Endothelial cell of umbilical vein (primary cell): Measurements from ENCODE around the gene BRICD5. TPM values are rescaled to one million over a fixed set of nuclear protein-coding genes. Genes with fewer than 3 reads are reported as not detected.

Experiments
- BruUV-seq: library from RNA; stranded (reverse); fragments of 400-500 nt; replicated peaks from 2 replicates; lab custom pipeline; 2021; lab: Mats Ljungman, UMichigan
- CTCF ChIA-PET: fragments of 300-600, 350-600 bp; sonication (Branson Sonifier 250); formaldehyde crosslinking; loops from one replicate; lab custom pipeline; 2021; ENCODE audit warnings: antibody characterized with exemption, inconsistent platforms; lab: Charles Lee
- POLR2A ChIA-PET: fragments of 300-600, 350-600 bp; sonication (Branson Sonifier 250); formaldehyde crosslinking; loops from one replicate; lab custom pipeline; 2021; ENCODE audit warnings: antibody characterized with exemption, inconsistent platforms; lab: Charles Lee
- DNase-seq: peaks from one replicate; pipeline ENCODE4 v3.0.0-alpha.2; 2011; ENCODE audit warnings: low read depth, low spot score
- FAIRE-seq: peaks from 2 replicates; lab custom pipeline; 2011; peaks lifted over from hg19 to GRCh38; lab: Jason Lieb, UNC
- H2AFZ ChIP-seq: 2 replicates; pipeline ENCODE4 v1.6.0; 2012; ENCODE audit warnings: low read depth, low read length, control low read depth, inconsistent platforms
- H3K27ac ChIP-seq: 2 replicates; pipeline ENCODE4 v1.5.1; 2011; ENCODE audit warnings: low read depth, mild to moderate bottlenecking, control low read depth, low read length, moderate library complexity; ENCODE audit not compliant: insufficient read depth
- H3K27me3 ChIP-seq, 2 experiments: 2 replicates each; pipeline versions ENCODE4 v1.6.0 to v1.6.1; 2011; ENCODE audit warnings: low read length in 2 of 2, mixed read lengths in 1 of 2; ENCODE audit not compliant: control insufficient read depth in 2 of 2, insufficient read depth in 2 of 2
- H3K36me3 ChIP-seq, 2 experiments: 2 replicates in 1 of 2; 3 replicates in 1 of 2; pipeline ENCODE4 v1.5.1; 2011; ENCODE audit warnings: low read length in 2 of 2, mild to moderate bottlenecking in 1 of 2, moderate library complexity in 1 of 2; ENCODE audit not compliant: control insufficient read depth in 2 of 2, insufficient read depth in 2 of 2; ENCODE audit errors: extremely low read depth in 1 of 2
- H3K4me1 ChIP-seq: 3 replicates; pipeline ENCODE4 v1.5.1; 2011; ENCODE audit warnings: mild to moderate bottlenecking, low read length; ENCODE audit not compliant: control insufficient read depth, insufficient read depth; ENCODE audit errors: extremely low read depth
- H3K4me2 ChIP-seq: 2 replicates; pipeline ENCODE4 v1.6.1; 2011; ENCODE audit warnings: low read length, control low read depth, mixed read lengths; ENCODE audit not compliant: insufficient read depth
- H3K4me3 ChIP-seq, 3 experiments: fragments of 200-600 bp in 1 of 3; sonication (generic), shearing (Covaris generic) in 1 of 3; replicated peaks in 1 of 3; 2 replicates each; pipeline ENCODE4 v1.5.1; 2011 to 2016; ENCODE audit warnings: control low read depth in 3 of 3, low read length in 3 of 3, mild to moderate bottlenecking in 2 of 3, inconsistent platforms in 1 of 3, low read depth in 1 of 3, moderate library complexity in 1 of 3; ENCODE audit not compliant: insufficient read depth in 1 of 3
- H3K79me2 ChIP-seq: 2 replicates; pipeline ENCODE4 v1.6.0; 2012; ENCODE audit warnings: low read length, inconsistent platforms; ENCODE audit not compliant: control insufficient read depth, insufficient read depth
- H3K9ac ChIP-seq: replicated peaks from 2 replicates; pipeline ENCODE3; 2011; ENCODE audit warnings: low read length, control low read depth; ENCODE audit not compliant: insufficient read depth; ENCODE audit errors: extremely low read depth
- H3K9me1 ChIP-seq: replicated peaks from 3 replicates; pipeline ENCODE4 v1.6.0; 2011; ENCODE audit warnings: mild to moderate bottlenecking, low read length; ENCODE audit not compliant: control insufficient read depth, insufficient read depth; ENCODE audit errors: extremely low read depth
- H3K9me3 ChIP-seq: replicated peaks from 2 replicates; pipeline ENCODE4 v1.5.1; 2012; ENCODE audit warnings: low read length, inconsistent platforms; ENCODE audit not compliant: control insufficient read depth, insufficient read depth
- H4K20me1 ChIP-seq: replicated peaks from 2 replicates; pipeline ENCODE3; 2011; ENCODE audit warnings: mild to moderate bottlenecking, low read length; ENCODE audit not compliant: control insufficient read depth, insufficient read depth; ENCODE audit errors: extremely low read depth
- EZH2 ChIP-seq: IDR thresholded peaks from 2 replicates; pipeline ENCODE4 v1.6.1; 2012; ENCODE audit warnings: borderline replicate concordance, low read depth, mild to moderate bottlenecking, moderate library complexity, low read length, inconsistent platforms; ENCODE audit not compliant: severe bottlenecking
- FOS ChIP-seq: IDR thresholded peaks from 2 replicates; pipeline ENCODE4 v1.6.1; 2011; ENCODE audit warnings: mild to moderate bottlenecking, low read length, moderate library complexity, borderline replicate concordance; ENCODE audit not compliant: insufficient read depth
- GATA2 ChIP-seq: IDR thresholded peaks from 2 replicates; pipeline ENCODE4 v1.7.0; 2011; ENCODE audit warnings: low read depth, mild to moderate bottlenecking, moderate library complexity, mixed read lengths, low read length; ENCODE audit not compliant: insufficient read length, insufficient read depth
- JUN ChIP-seq: IDR thresholded peaks from 2 replicates; pipeline ENCODE4 v1.6.1; 2011; ENCODE audit warnings: borderline replicate concordance, low read depth; ENCODE audit not compliant: insufficient read length, insufficient read depth
- MYC ChIP-seq: IDR thresholded peaks from one replicate; pipeline ENCODE4 v1.6.1; 2011; ENCODE audit warnings: mild to moderate bottlenecking, low read depth, low read length
- POLR2A ChIP-seq: IDR thresholded peaks from 2 replicates; pipeline ENCODE4 v1.6.1; 2012; ENCODE audit warnings: low read depth, mild to moderate bottlenecking, control low read depth, low read length
- POLR2AphosphoS5 ChIP-seq: IDR thresholded peaks from 2 replicates; pipeline ENCODE4 v1.6.1; 2012; ENCODE audit warnings: low read depth, mild to moderate bottlenecking, control low read depth, low read length, moderate library complexity; ENCODE audit not compliant: insufficient read depth
- dilution Hi-C: fragments of 300-500 bp; cut with MboI; formaldehyde crosslinking; loops from one replicate; pipeline ENCODE4 v1.15.0; 2019; ENCODE audit warnings: low sequenced_read_pairs; ENCODE audit not compliant: extremely low pct_ligation_motif_present
- intact Hi-C: fragments of 100-400 bp; cut with micrococcal nuclease; formaldehyde crosslinking; loops from one replicate; pipeline ENCODE4 v1.10.0; 2022
- polyA plus RNA-seq, 4 experiments: library from polyadenylated mRNA; depleted of rRNA in 3 of 4; stranded (reverse) in 3 of 4; unstranded in 1 of 4; fragments of >200 nt; gene quantifications; 2 replicates each; pipeline versions ENCODE4 v1.2.1 to v1.2.3, GENCODE V29; 2011 to 2012; ENCODE audit warnings: missing spikeins in 1 of 4
- total RNA-seq: library from RNA; stranded (reverse); gene quantifications from 2 replicates; pipeline ENCODE4 v1.2.3, GENCODE V29; 2021
- TF ChIP-seq, protein P1 (sequence below), 2 donors: IDR thresholded peaks; 1 replicate in 1 of 2; 2 replicates in 1 of 2; pipeline ENCODE4 v1.5.1; 2011; ENCODE audit warnings: low read length in 2 of 2, mild to moderate bottlenecking in 2 of 2, moderate library complexity in 2 of 2, control low read depth in 1 of 2, inconsistent platforms in 1 of 2, low read depth in 1 of 2; ENCODE audit not compliant: insufficient read depth in 1 of 2; ENCODE audit errors: extremely low read depth in 1 of 2
- TF ChIP-seq, protein P2 (sequence below): IDR thresholded peaks from 2 replicates; pipeline ENCODE4 v1.6.1; 2011; ENCODE audit not compliant: insufficient read depth, insufficient read length

The BRICD5 gene
- total and polyA plus RNA-seq, 2 donors (not counting 3 experiments of a cell fraction or from before 2014, with no cell fraction given), result 5.6 to 8.4 TPM

GRCh38 chr16:2166263-2167067, 44.2 kb downstream of the BRICD5 start:
- no peak overlapping the region for H3K4me2 ChIP-seq
- ChIA-PET CTCF (interaction anchor here (1.3 kb wide), 1 partner anchor 28 kb away, joined by 4 read pairs; no protein-coding TSS in a partner anchor), POLR2A (interaction anchor here (2.9 kb wide), 1 partner anchor 11 kb away, joined by 15 read pairs; the partner anchor contains the start of gene TRAF7)
- peaks cover 59% of the 10 kb centered on the region for H3K79me2 ChIP-seq
- H2AFZ ChIP-seq, result no peak overlapping the region
- no peaks in the 10 kb centered on the region for H4K20me1 ChIP-seq
- DNase-seq (no peak), FAIRE-seq (no peak)
- H3K4me1 ChIP-seq, result peaks cover 15% of the 10 kb centered on the region
- no peak overlapping the region for H3K4me3 ChIP-seq
- no peak overlapping the region for H3K9ac ChIP-seq
- no peaks in the 10 kb centered on the region for H3K9me3 ChIP-seq
- H3K27me3 ChIP-seq, result no peaks in the 10 kb centered on the region
- H3K27ac ChIP-seq, result no peak overlapping the region
- H3K36me3 ChIP-seq, result peaks cover 5 to 29% of the 10 kb centered on the region in 2 experiments
- intact Hi-C loops, result no loop called here
- dilution Hi-C loops, result loop anchor here (25.0 kb wide), 1 partner anchor 129 kb away; the partner anchor contains the start of genes NHERF2, NTHL1 and TSC2
- TF ChIP-seq EZH2 (no peak), MYC (no peak), FOS (no peak), JUN (no peak), POLR2AphosphoS5 (no peak), GATA2 (no peak), POLR2A (no peak)
- TF ChIP-seq, protein P1, sequence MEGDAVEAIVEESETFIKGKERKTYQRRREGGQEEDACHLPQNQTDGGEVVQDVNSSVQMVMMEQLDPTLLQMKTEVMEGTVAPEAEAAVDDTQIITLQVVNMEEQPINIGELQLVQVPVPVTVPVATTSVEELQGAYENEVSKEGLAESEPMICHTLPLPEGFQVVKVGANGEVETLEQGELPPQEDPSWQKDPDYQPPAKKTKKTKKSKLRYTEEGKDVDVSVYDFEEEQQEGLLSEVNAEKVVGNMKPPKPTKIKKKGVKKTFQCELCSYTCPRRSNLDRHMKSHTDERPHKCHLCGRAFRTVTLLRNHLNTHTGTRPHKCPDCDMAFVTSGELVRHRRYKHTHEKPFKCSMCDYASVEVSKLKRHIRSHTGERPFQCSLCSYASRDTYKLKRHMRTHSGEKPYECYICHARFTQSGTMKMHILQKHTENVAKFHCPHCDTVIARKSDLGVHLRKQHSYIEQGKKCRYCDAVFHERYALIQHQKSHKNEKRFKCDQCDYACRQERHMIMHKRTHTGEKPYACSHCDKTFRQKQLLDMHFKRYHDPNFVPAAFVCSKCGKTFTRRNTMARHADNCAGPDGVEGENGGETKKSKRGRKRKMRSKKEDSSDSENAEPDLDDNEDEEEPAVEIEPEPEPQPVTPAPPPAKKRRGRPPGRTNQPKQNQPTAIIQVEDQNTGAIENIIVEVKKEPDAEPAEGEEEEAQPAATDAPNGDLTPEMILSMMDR (IDR thresholded peaks at IDR 0.05; ENCODE audit: extremely low read depth in 1 of 2, insufficient read depth in 1 of 2, low read depth in 1 of 2, low read length in 2 of 2), result no peak
- TF ChIP-seq, protein P2, sequence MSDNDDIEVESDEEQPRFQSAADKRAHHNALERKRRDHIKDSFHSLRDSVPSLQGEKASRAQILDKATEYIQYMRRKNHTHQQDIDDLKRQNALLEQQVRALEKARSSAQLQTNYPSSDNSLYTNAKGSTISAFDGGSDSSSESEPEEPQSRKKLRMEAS, result no peak
- no peaks in the 10 kb centered on the region for H3K9me1 ChIP-seq
- no TSS peak for BruUV-seq
